OCI-LY7 (cell line): ENCODE results near the gene RBM4.

ENCODE experiments used
- EZH2phosphoT487 ChIP-seq: fragments of 200-600 bp; sonication (generic); IDR thresholded peaks from 2 replicates; pipeline ENCODE4 v1.6.1; 2018; ENCODE audit warnings: low read depth, borderline replicate concordance, mild to moderate bottlenecking, mixed run types, antibody characterized with exemption, low read length, moderate library complexity, mixed read lengths
- TF ChIP-seq, protein P1 (sequence below): fragments of 200-600 bp; sonication (generic); conservative IDR thresholded peaks from 2 replicates; pipeline ENCODE4 v1.5.1; 2014; ENCODE audit warnings: mild to moderate bottlenecking, antibody characterized with exemption, low read length, moderate library complexity, mixed read lengths

DNA sequence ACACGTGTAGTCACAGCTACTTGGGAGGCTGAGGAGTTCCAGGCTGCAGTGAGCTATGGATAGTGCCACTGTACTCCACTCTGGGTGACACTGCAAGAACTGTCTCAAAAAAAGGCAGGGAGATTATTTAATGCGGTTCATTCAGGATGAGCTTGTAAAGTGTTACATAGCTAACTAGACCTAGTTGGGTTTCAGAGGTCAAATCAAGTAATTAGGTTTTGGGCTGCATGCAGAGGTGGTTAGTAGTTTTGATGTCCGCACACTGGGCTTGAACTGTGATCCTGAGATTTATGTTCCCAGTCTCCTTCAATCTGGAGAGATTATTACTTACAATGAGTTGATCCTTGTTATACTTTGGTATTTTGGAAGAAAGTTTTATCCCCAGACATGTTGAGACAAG, 2.1 kb upstream of the RBM4 start:
- TF ChIP-seq, protein P1, sequence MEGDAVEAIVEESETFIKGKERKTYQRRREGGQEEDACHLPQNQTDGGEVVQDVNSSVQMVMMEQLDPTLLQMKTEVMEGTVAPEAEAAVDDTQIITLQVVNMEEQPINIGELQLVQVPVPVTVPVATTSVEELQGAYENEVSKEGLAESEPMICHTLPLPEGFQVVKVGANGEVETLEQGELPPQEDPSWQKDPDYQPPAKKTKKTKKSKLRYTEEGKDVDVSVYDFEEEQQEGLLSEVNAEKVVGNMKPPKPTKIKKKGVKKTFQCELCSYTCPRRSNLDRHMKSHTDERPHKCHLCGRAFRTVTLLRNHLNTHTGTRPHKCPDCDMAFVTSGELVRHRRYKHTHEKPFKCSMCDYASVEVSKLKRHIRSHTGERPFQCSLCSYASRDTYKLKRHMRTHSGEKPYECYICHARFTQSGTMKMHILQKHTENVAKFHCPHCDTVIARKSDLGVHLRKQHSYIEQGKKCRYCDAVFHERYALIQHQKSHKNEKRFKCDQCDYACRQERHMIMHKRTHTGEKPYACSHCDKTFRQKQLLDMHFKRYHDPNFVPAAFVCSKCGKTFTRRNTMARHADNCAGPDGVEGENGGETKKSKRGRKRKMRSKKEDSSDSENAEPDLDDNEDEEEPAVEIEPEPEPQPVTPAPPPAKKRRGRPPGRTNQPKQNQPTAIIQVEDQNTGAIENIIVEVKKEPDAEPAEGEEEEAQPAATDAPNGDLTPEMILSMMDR: no peak
- no peak for TF ChIP-seq EZH2phosphoT487
